ENCODE measurements around the gene UBALD2. TPM values are rescaled to one million over a fixed set of nuclear protein-coding genes. Genes with fewer than 3 reads are reported as not detected.

The UBALD2 gene
- total RNA-seq, 1 experiment from 2014 or later, result 109 TPM

- peaks cover 6% of the 10 kb centered on the region for H3K4me1 Mint-ChIP-seq (ENCODE audit: insufficient read depth, unreplicated experiment)
- peaks cover 25% of the 10 kb centered on the region for H3K36me3 Mint-ChIP-seq (ENCODE audit: insufficient read depth, unreplicated experiment)
- H3K27ac Mint-ChIP-seq (ENCODE audit: low read depth, unreplicated experiment), result no peak overlapping the region
- no peak overlapping the region for H3K4me3 Mint-ChIP-seq (ENCODE audit: unreplicated experiment)
- BruUV-seq (replicated peaks), result no TSS peak
- TF ChIP-seq CTCF (IDR thresholded peaks at IDR 0.05; ENCODE audit: unreplicated experiment), result no peak
- H3K27me3 Mint-ChIP-seq (ENCODE audit: insufficient read depth, unreplicated experiment), result no peaks in the 10 kb centered on the region
- intact Hi-C loops (cut with micrococcal nuclease), result no loop called here
- DNase-seq (ENCODE audit: unreplicated experiment), result no peak
- ChIA-PET CTCF (interaction anchor here (0.9 to 1.6 kb wide), 3 partner anchors 10 to 171 kb away, joined by 3 to 6 read pairs (median 3); partner anchors contain the start of gene EXOC7), POLR2A (interaction anchor here (0.6 to 0.8 kb wide), 3 partner anchors 8 to 347 kb away, joined by 3 to 4 read pairs (median 4); no protein-coding TSS in a partner anchor)
- no peaks in the 10 kb centered on the region for H3K9me3 Mint-ChIP-seq (ENCODE audit: unreplicated experiment)
Observed at GRCh38 chr17:76274112-76274956, 9.2 kb downstream of the UBALD2 start.

- POLR2A ChIA-PET, result interaction anchor here (0.7 to 1.7 kb wide), 2 partner anchors 9 to 62 kb away, joined by 3 to 6 read pairs; no protein-coding TSS in a partner anchor
- Mint-ChIP-seq H3K9me3 (ENCODE audit: unreplicated experiment) (no peaks in the 10 kb centered on the region), H3K27ac (ENCODE audit: low read depth, unreplicated experiment) (no peak overlapping the region), H3K4me1 (ENCODE audit: insufficient read depth, unreplicated experiment) (peaks cover 6% of the 10 kb centered on the region), H3K4me3 (ENCODE audit: unreplicated experiment) (no peak overlapping the region), H3K36me3 (ENCODE audit: insufficient read depth, unreplicated experiment) (peaks cover 19% of the 10 kb centered on the region), H3K27me3 (ENCODE audit: insufficient read depth, unreplicated experiment) (no peaks in the 10 kb centered on the region)
- DNase-seq (ENCODE audit: unreplicated experiment), result no peak
- BruUV-seq (replicated peaks), result no TSS peak
- TF ChIP-seq CTCF (IDR thresholded peaks at IDR 0.05; ENCODE audit: unreplicated experiment), result no peak
- intact Hi-C loops (cut with micrococcal nuclease), result loop anchor here (5.0 kb wide), 1 partner anchor 93 kb away; no protein-coding TSS in a partner anchor
- CTCF ChIA-PET, result interaction anchor here (0.6 to 1.6 kb wide), 2 partner anchors 12 to 370 kb away, joined by 3 to 6 read pairs; no protein-coding TSS in a partner anchor
Observed at GRCh38 chr17:76275382-76276068, 10.4 kb downstream of the UBALD2 start.

GRCh38 chr17:76276069-76276431 lies 10.9 kb downstream of the UBALD2 start:
- H3K4me3 Mint-ChIP-seq (ENCODE audit: unreplicated experiment), result no peak overlapping the region
- H3K27ac Mint-ChIP-seq (ENCODE audit: low read depth, unreplicated experiment), result no peak overlapping the region
- TF ChIP-seq CTCF (IDR thresholded peaks at IDR 0.05; ENCODE audit: unreplicated experiment), result no peak
- DNase-seq (ENCODE audit: unreplicated experiment), result no peak
- BruUV-seq (replicated peaks), result no TSS peak
- H3K36me3 Mint-ChIP-seq (ENCODE audit: insufficient read depth, unreplicated experiment), result peaks cover 14% of the 10 kb centered on the region
- no peaks in the 10 kb centered on the region for H3K9me3 Mint-ChIP-seq (ENCODE audit: unreplicated experiment)
- intact Hi-C loops (cut with micrococcal nuclease), result loop anchor here (5.0 kb wide), 1 partner anchor 94 kb away; no protein-coding TSS in a partner anchor
- H3K27me3 Mint-ChIP-seq (ENCODE audit: insufficient read depth, unreplicated experiment), result no peaks in the 10 kb centered on the region
- CTCF ChIA-PET, result no interaction called here
- POLR2A ChIA-PET, result interaction anchor here (0.7 to 1.7 kb wide), 2 partner anchors 9 to 62 kb away, joined by 3 to 6 read pairs; no protein-coding TSS in a partner anchor
- H3K4me1 Mint-ChIP-seq (ENCODE audit: insufficient read depth, unreplicated experiment), result peaks cover 6% of the 10 kb centered on the region
